ENCODE data around the gene SULT1A3.
"Not testable (repeated sequence)": the region's sequence is repeated elsewhere in the genome, so short reads cannot be mapped to it uniquely, and the experiment has no call there.

Gene SULT1A3

GRCh38 chr16:30187556-30187865 is 11.5 kb upstream of the SULT1A3 start:
- no peak for DNase-seq

DNA sequence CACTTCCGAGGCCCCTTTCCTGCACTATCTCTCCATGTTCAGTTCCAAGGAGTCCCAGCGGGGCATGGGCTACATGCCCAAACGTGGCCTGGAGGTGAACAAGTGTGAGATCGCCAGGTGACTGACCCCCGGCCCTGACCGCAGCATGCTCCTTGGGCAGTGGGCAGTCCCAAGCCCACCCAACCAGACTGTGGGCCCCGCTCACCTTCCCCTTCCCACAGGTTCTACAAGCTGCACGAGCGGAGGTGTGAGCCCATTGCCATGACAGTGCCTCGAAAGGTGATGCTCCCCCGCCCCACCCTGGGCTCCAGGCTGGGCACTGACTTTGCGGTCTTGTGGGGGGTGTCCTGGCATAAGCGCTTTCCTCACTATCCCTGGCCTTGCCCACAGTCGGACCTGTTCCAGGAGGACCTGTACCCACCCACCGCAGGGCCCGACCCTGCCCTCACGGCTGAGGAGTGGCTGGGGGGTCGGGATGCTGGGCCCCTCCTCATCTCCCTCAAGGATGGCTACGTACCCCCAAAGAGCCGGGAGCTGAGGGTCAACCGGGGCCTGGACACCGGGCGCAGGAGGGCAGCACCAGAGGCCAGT is 11.0 kb upstream of the SULT1A3 start:
- peak; percentile 11 for DNase-seq

DNA sequence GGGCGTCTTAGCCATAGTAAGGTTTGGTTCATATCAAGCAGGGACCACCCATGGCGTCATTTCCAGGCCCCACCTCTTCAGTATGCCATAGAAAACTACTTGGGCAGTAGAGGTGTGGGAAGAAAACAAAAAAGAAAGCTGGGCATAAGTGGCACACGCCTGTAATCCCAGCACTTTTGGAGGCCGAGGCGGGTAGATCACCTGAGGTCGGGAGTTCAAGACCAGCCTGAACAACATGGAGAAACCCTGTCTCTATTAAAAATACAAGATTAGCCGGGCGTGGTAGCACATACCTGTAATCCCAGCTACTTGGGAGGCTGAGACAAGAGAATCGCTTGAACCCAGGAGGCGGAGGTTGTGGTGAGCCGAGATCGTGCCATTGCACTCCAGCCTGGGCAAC is 7.9 kb upstream of the SULT1A3 start:
- DNase-seq, result not testable (repeated sequence)

GRCh38 chr16:30193098-30193497 is 6.0 kb upstream of the SULT1A3 start:
- not testable (repeated sequence) for DNase-seq

- DNase-seq, result not testable (repeated sequence)
These were observed 5.4 kb upstream of the SULT1A3 start, which contains the start of the genes BOLA2B and SLX1A for GRCh38 chr16:30193615-30194014. Gene BOLA2B (minus strand): TSS chr16:30193666. CDS start chr16:30193595, 71 bp downstream. Gene SLX1A (plus strand): TSS chr16:30193875. CDS start chr16:30194085, 210 bp downstream.

DNA sequence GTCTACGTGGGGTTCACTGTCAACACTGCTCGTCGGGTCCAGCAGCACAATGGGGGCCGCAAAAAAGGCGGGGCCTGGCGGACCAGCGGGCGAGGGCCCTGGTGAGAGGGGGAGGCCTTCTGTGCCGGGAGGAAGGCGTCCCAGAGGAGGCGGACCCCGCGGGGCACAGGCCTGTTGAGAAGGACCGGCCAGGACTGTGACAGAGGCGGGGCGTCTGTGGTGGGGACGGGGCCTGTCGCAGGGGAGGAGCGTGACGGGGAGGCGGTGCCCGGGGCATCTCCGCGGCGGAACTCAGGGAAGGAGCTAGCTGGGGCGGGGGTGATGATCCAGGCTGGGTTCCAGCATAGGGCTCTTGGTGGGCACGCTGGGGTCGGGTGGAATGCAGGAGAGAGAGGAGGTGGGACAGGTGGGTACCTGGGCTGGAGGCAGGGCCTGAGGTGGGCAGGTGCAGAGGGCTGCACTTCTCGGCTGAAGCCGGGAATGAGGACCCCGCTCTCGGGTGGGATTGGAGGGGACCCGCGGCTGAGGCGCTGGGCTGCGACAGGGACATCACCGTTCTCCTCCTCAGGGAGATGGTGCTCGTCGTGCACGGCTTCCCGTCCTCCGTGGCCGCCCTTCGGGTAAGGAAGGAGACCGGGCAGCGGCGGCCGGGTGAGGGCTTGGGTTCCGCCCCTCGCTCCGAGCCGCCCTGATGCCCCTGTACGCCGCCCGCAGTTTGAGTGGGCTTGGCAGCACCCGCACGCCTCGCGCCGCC is 4.7 kb upstream of the SULT1A3 start:
- DNase-seq, result not testable (repeated sequence)

DNA sequence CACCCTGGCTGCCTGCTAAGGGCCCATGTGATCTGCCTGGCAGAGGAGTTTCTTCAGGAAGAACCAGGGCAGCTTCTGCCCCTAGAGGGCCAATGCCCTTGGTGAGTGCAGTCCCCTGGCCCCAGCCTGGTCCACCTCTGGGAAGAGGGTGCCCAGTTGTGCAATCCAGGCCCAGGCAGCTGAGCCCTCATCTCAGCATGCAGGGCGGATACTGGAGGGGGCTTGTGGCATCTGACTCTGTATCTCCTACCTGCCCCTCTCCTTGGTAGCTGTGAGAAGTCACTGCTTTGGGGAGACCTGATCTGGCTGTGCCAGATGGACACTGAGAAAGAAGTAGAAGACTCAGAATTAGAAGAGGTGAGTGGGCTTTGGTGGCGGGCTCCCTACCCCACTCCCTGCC is 2.1 kb upstream of the SULT1A3 start:
- not testable (repeated sequence) for DNase-seq

DNA sequence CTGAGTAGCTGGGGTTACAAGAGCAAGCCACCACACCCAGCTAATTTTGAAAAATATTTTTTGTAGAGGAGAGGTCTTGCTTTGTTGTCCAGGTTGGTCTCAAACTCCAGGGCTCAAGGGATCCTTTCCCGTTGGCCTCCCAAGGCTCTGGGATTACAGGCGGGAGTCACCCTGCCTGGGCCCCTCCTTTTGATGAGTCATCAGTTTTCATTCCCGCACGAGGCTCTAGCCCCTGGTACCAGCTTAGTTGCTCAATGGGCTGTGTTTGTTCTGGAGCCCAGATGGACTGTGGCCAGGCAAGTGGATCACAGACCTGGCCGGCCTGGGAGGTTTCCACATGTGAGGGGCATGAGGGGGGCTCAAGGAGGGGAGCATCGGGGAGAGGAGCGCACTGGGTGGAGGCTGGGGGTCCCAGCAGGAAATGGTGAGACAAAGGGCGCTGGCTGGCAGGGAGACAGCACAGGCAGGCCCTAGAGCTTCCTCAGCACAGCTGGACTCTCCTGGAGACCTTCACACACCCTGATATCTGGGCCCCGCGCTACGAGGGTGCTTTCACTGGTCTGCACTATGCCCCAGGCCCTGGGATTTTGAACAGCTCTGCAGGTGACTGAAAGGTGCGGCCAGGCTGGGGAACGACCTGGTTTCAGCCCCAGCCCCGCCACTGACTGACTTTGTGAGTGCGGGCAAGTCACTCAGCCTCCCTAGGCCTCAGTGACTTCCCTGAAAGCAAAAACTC is 721 bp downstream of the SULT1A3 start:
- not testable (repeated sequence) for DNase-seq

DNA sequence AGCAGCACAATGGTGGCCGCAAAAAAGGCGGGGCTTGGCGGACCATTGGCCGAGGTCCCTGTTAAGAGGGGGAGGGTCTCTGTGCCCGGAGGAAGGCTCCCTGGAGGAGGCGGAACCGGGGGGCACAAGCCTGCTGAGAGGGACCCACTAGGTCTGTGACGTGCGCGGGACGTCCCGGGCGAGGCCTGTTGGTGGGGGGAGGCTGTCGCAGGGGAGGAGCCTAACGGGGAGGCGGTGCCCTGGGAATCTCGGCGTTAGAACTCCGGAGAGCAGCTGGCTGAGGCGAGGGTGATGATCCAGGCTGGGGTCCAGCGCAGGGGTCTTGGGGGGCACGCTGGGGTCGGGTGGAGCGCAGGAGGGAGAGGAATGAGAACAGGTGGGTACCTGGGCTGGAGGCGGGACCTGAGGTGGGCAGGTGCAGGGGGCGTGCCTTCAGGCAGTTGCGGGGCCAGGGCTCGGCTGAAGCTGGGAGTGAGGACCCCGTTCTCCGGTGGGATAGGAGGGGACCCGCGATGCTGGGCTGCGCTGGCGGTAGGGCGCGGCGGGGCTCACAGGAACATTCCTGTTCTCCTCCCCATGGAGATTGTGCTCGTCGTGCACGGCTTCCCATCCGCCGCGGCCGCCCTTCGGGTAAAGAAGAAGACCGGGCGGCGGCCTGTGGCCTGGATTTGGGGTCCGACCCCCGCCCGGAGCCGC is 6.6 kb downstream of the SULT1A3 start:
- DNase-seq, result not testable (repeated sequence)

GRCh38 chr16:30206252-30206651 is 7.2 kb downstream of the SULT1A3 start:
- DNase-seq, result not testable (repeated sequence)

- DNase-seq, result not testable (repeated sequence)
These were observed 8.1 kb downstream of the SULT1A3 start for GRCh38 chr16:30207063-30207704.

- DNase-seq, result not testable (repeated sequence)
These were observed 10.0 kb downstream of the SULT1A3 start for GRCh38 chr16:30209032-30209431.

- not testable (repeated sequence) for DNase-seq
These were observed 12.4 kb downstream of the SULT1A3 start for GRCh38 chr16:30211414-30211813.

DNA sequence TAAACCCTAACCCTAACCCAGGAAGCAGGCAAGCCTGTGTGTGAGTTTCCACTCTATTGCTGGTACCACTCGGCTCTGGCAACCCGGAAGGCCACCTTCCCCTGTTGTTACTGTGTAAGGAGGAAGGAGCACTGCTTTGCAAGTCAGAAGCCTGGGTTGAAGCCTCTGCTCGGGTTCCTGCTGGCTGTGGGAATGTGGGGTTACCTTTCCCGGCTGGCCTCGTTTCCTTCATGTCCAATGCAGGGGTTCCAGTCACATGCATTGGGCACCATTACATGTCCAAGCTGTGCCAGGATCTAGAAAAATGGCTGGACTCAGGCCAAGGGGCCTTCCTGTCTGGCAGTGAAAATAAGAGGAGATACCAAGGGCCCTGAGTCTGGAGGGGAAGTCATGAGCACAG is 18.0 kb downstream of the SULT1A3 start:
- not testable (repeated sequence) for DNase-seq

DNA sequence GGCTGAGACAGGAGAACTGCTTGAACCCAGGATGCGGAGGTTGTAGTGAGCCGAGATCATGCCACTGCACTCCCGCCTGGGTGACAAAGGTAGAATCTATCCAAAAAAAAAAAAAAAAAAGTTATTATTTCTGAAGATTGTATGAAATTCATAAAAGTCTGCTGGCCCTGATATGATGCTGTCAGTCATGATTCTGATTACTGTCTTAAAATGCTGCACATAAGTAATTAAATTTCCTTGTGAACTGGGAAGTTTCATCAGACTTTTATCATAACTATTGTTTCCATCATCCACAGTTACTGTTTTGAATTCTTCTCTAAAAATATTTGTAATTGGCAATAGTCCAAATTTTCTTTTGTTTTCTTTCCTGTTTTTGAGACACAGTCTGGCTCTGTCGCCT is 49.3 kb downstream of the SULT1A3 start, which contains the start of gene NPIPB13:
Gene NPIPB13 (minus strand): TSS at position 101 of the 400 bp plus-strand sequence. CDS start 2,906 bp downstream, outside the sequence.
- not testable (repeated sequence) for DNase-seq

Measured in CD4-positive, alpha-beta T cell treated with Interleukin-6 for 4 hours (primary cell).